K562 (cell line): Measurements from ENCODE around the gene EXOC4.

Experiments used
- GABPB1 ChIP-seq: sonication (generic); formaldehyde crosslinking; IDR thresholded peaks from 2 replicates; pipeline ENCODE4 v1.8.0; 2022; ENCODE audit warnings: mild to moderate bottlenecking, missing genetic modification reagents
- PKNOX1 ChIP-seq: fragments of 450-650 bp; IDR thresholded peaks from 2 replicates; pipeline ENCODE4 v1.6.1; 2016
- POLR2A ChIP-seq: fragments of 450-650 bp; conservative IDR thresholded peaks from 2 replicates; pipeline ENCODE4 v1.6.1; 2016
- POLR2AphosphoS5 ChIP-seq: IDR thresholded peaks from 2 replicates; pipeline ENCODE4 v1.6.1; 2011; ENCODE audit warnings: mild to moderate bottlenecking, low read depth, low read length, moderate library complexity; ENCODE audit not compliant: control insufficient read depth, insufficient read depth
- RAD21 ChIP-seq, 2 experiments: fragments of 250-450 bp in 1 of 2; fragments of 450-650 bp in 1 of 2; sonication (Bioruptor Pico) in 1 of 2; formaldehyde crosslinking in 1 of 2; IDR thresholded peaks in 1 of 2; conservative IDR thresholded peaks in 1 of 2; 2 replicates each; pipeline versions ENCODE4 v1.4.0 to v1.8.0; 2020 to 2022; ENCODE audit warnings: mild to moderate bottlenecking in 2 of 2, moderate library complexity in 1 of 2
- RCOR1 ChIP-seq, 2 experiments: IDR thresholded peaks; 2 replicates each; pipeline ENCODE4 v1.6.1; 2012; ENCODE audit warnings: low read depth in 2 of 2, low read length in 2 of 2, borderline replicate concordance in 1 of 2, improper control_type of control experiment in 1 of 2
- ZNF518B ChIP-seq: fragments of 250-450 bp; sonication (Bioruptor Pico); IDR thresholded peaks from 2 replicates; pipeline ENCODE4 v1.5.0; 2021; ENCODE audit warnings: mild to moderate bottlenecking, moderate library complexity
- ZNF561 ChIP-seq: fragments of 450-650 bp; formaldehyde crosslinking; conservative IDR thresholded peaks from 2 replicates; pipeline ENCODE4 v1.4.0; 2020; ENCODE audit warnings: mild to moderate bottlenecking, moderate library complexity

DNA sequence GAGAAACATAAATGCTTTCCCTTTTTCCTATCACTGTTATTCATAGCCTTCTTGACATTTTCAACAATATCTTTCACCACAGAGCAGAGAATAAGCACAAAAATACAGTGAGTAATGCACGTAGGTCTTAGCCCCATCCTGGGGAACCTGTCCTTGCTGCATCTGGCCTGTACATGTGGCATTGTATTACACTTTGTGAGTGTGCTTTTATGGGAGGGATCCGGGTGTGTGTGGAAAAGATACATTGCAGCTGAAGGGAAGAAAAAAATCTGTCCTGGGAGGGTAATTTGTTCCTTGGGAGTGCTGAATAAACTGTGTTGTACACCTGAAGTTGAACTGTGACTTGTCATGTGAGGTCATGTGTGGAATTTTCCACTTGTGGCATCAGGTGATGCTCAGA is 451.6 kb downstream of the EXOC4 start:
- TF ChIP-seq RAD21 (CRISPR knock-in tag; conservative IDR thresholded peaks at IDR 0.05 in 1 of 2, IDR thresholded peaks at IDR 0.05 in 1 of 2) (no peak), POLR2AphosphoS5 (no peak), ZNF561 (CRISPR knock-in tag) (no peak), GABPB1 (no peak), PKNOX1 (no peak), ZNF518B (CRISPR knock-in tag) (no peak), RCOR1 (IDR thresholded peaks at IDR 0.05; ENCODE audit: borderline replicate concordance in 1 of 2, low read depth in 2 of 2, low read length in 2 of 2) (no peak), POLR2A (no peak)
